Mucosa of rectum (tissue), 2 donors: ENCODE results near the gene MS4A6E.

Experiments
- H3K27ac ChIP-seq, 2 donors: one replicate each; pipeline ENCODE4 v1.7.0; 2013; ENCODE audit warnings: inconsistent platforms in 2 of 2, low read depth in 2 of 2, low read length in 2 of 2
- H3K27me3 ChIP-seq, 2 donors: one replicate each; pipeline ENCODE4 v1.7.0; 2013; ENCODE audit warnings: low read length in 2 of 2; ENCODE audit not compliant: control insufficient read depth in 2 of 2, insufficient read depth in 2 of 2
- H3K36me3 ChIP-seq, 2 donors: one replicate each; pipeline ENCODE4 v1.7.0; 2013; ENCODE audit warnings: low read length in 2 of 2; ENCODE audit not compliant: control insufficient read depth in 2 of 2, insufficient read depth in 2 of 2
- H3K4me1 ChIP-seq, 2 donors: one replicate each; pipeline ENCODE4 v1.7.0; 2013; ENCODE audit warnings: low read length in 2 of 2, mild to moderate bottlenecking in 1 of 2; ENCODE audit not compliant: control insufficient read depth in 2 of 2, insufficient read depth in 2 of 2
- H3K4me3 ChIP-seq, 2 donors: one replicate each; pipeline ENCODE4 v1.7.0; 2013; ENCODE audit warnings: low read length in 2 of 2
- H3K9ac ChIP-seq, 2 donors: one replicate each; pipeline ENCODE4 v1.7.0; 2013; ENCODE audit warnings: low read length in 2 of 2, low read depth in 1 of 2, mild to moderate bottlenecking in 1 of 2
- H3K9me3 ChIP-seq, 2 donors: one replicate each; pipeline ENCODE4 v1.7.0; 2013; ENCODE audit warnings: low read length in 2 of 2; ENCODE audit not compliant: control insufficient read depth in 2 of 2
- donor health status: healthy.
- donor health status: Normal muscosa, but diverticular disease.

MS4A6E gene

GRCh38 chr11:60334005-60334620 is 7.1 kb downstream of the MS4A6E start:
- H3K27me3 ChIP-seq: no peaks in the 10 kb centered on the region
- H3K27ac ChIP-seq: no peak overlapping the region
- no peak overlapping the region for H3K9ac ChIP-seq
- H3K4me1 ChIP-seq: peaks cover 0 to 2% of the 10 kb centered on the region in 2 donors
- no peak overlapping the region for H3K4me3 ChIP-seq
- H3K36me3 ChIP-seq: no peaks in the 10 kb centered on the region
- no peaks in the 10 kb centered on the region for H3K9me3 ChIP-seq

- no peak overlapping the region for H3K27ac ChIP-seq
- no peaks in the 10 kb centered on the region for H3K9me3 ChIP-seq
- no peak overlapping the region for H3K4me3 ChIP-seq
- no peaks in the 10 kb centered on the region for H3K36me3 ChIP-seq
- peaks cover 0 to 2% of the 10 kb centered on the region in 2 donors for H3K4me1 ChIP-seq
- H3K27me3 ChIP-seq: no peaks in the 10 kb centered on the region
- no peak overlapping the region for H3K9ac ChIP-seq
Observed at GRCh38 chr11:60336767-60337391, 9.8 kb downstream of the MS4A6E start.

DNA sequence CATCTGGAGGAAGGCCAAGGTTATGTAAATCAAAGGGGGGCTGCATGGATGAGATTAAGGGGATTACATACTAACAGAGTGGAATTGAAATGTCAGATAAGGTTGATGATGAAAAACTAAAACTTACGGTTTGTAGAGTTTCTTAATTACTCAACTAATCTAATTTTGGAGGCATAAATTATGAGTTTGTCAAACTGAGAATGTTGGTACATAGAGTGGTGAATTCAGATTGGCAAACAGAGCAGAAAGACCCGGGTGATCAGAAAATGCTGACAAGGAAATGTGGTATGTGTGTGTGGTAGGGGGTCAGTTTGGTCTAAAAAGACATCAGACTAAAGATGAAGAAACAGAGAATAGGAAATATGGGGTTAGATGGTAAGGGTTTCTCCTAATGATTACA is 11.0 kb downstream of the MS4A6E start:
- Histone ChIP-seq H3K27ac (no peak overlapping the region), H3K36me3 (no peaks in the 10 kb centered on the region), H3K4me3 (no peak overlapping the region), H3K9ac (no peak overlapping the region), H3K27me3 (no peaks in the 10 kb centered on the region), H3K4me1 (peaks cover 0 to 2% of the 10 kb centered on the region in 2 donors), H3K9me3 (no peaks in the 10 kb centered on the region)

DNA sequence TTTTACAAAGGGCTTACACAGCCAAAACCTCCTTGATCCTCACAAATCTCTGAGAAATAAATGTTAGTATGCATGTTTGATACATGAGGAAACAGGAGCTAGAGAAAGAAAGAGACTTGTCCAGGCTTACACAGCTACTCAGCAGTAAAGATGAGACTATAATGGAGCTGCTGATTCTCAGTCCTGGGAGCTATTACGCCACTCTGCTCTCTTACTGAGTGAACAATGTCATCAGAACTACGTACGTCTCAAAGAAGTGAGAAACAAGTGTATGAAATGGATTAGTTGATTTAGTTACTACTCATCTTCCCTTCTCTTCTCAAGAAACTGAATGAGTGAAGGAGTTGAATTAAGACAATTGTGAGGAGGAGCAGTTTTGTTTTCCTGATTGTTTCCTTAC is 12.3 kb downstream of the MS4A6E start:
- H3K27me3 ChIP-seq: no peaks in the 10 kb centered on the region
- H3K36me3 ChIP-seq: no peaks in the 10 kb centered on the region
- no peak overlapping the region for H3K27ac ChIP-seq
- no peaks in the 10 kb centered on the region for H3K9me3 ChIP-seq
- no peak overlapping the region for H3K9ac ChIP-seq
- no peak overlapping the region for H3K4me3 ChIP-seq
- peaks cover 0 to 2% of the 10 kb centered on the region in 2 donors for H3K4me1 ChIP-seq

- Histone ChIP-seq H3K4me3 (no peak overlapping the region), H3K27ac (no peak overlapping the region), H3K27me3 (no peaks in the 10 kb centered on the region), H3K9ac (no peak overlapping the region), H3K4me1 (no peaks in the 10 kb centered on the region), H3K9me3 (no peaks in the 10 kb centered on the region), H3K36me3 (no peaks in the 10 kb centered on the region)
Observed at GRCh38 chr11:60343094-60343704, 16.1 kb downstream of the MS4A6E start.

GRCh38 chr11:60344146-60344545 is 17.1 kb downstream of the MS4A6E start:
- Histone ChIP-seq H3K27me3 (no peaks in the 10 kb centered on the region), H3K9me3 (no peaks in the 10 kb centered on the region), H3K27ac (no peak overlapping the region), H3K36me3 (no peaks in the 10 kb centered on the region), H3K9ac (no peak overlapping the region), H3K4me3 (no peak overlapping the region), H3K4me1 (no peaks in the 10 kb centered on the region)

- Histone ChIP-seq H3K27me3 (no peaks in the 10 kb centered on the region), H3K27ac (no peak overlapping the region), H3K9ac (no peak overlapping the region), H3K4me3 (no peak overlapping the region), H3K9me3 (no peaks in the 10 kb centered on the region), H3K4me1 (no peaks in the 10 kb centered on the region), H3K36me3 (no peaks in the 10 kb centered on the region)
Observed at GRCh38 chr11:60345489-60345888, 18.4 kb downstream of the MS4A6E start.

GRCh38 chr11:60347084-60347797 is 20.2 kb downstream of the MS4A6E start:
- Histone ChIP-seq H3K27ac (no peak overlapping the region), H3K36me3 (no peaks in the 10 kb centered on the region)

DNA sequence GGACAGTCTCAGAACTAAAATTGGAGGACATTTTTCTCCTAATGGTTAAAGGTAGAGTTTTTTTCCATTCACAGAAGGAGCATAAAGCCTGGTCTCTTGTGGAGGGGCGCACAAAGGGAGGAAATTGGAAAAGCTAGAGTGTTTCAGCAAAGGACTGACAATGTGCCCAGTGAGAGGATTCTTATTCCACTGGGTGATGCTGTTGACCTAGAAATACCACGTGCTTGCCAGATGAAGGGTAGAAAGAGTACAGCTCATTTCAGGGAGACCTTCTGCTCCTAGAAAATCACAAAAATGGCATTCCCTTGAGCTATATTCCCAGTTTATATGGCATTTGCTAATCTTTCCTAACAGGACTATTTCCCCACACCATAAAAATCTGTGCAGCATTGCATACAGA is 21.1 kb downstream of the MS4A6E start:
- H3K27me3 ChIP-seq: no peaks in the 10 kb centered on the region
- no peak overlapping the region for H3K4me3 ChIP-seq
- no peaks in the 10 kb centered on the region for H3K9me3 ChIP-seq
- H3K36me3 ChIP-seq: no peaks in the 10 kb centered on the region
- H3K4me1 ChIP-seq: no peaks in the 10 kb centered on the region
- no peak overlapping the region for H3K27ac ChIP-seq
- H3K9ac ChIP-seq: no peak overlapping the region

More at GRCh38 chr11:60347084-60347797, 20.2 kb downstream of the MS4A6E start:
- no peaks in the 10 kb centered on the region for H3K9me3 ChIP-seq
- no peaks in the 10 kb centered on the region for H3K27me3 ChIP-seq
- H3K4me1 ChIP-seq: no peaks in the 10 kb centered on the region
- no peak overlapping the region for H3K9ac ChIP-seq
- no peak overlapping the region for H3K4me3 ChIP-seq

DNA sequence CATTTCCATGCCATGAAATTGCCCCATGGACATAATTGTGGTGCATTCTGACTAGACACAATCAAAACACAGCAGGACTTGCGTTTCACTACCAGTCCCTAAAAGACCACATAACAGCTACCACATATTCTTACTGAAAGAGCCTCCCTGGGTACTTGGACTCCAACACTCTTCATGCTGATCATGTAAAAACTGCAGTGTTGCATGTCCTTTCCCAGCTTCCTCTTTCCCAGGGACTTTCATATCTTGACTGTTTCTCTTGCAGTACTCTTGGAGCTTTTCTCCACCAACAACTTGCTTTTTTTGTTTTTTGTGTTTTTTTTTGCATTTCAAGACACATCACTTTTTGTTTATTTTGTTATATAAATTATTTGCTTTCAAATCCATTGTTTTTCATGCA is 22.9 kb downstream of the MS4A6E start:
- Histone ChIP-seq H3K9me3 (no peaks in the 10 kb centered on the region), H3K4me1 (no peaks in the 10 kb centered on the region), H3K36me3 (no peaks in the 10 kb centered on the region), H3K4me3 (no peak overlapping the region), H3K27me3 (no peaks in the 10 kb centered on the region), H3K9ac (no peak overlapping the region), H3K27ac (no peak overlapping the region)
